ENCODE data around the gene ZNF217.
"Not testable (repeated sequence)": the region's sequence is repeated elsewhere in the genome, so short reads cannot be mapped to it uniquely, and the experiment has no call there.

The ZNF217 gene

DNA sequence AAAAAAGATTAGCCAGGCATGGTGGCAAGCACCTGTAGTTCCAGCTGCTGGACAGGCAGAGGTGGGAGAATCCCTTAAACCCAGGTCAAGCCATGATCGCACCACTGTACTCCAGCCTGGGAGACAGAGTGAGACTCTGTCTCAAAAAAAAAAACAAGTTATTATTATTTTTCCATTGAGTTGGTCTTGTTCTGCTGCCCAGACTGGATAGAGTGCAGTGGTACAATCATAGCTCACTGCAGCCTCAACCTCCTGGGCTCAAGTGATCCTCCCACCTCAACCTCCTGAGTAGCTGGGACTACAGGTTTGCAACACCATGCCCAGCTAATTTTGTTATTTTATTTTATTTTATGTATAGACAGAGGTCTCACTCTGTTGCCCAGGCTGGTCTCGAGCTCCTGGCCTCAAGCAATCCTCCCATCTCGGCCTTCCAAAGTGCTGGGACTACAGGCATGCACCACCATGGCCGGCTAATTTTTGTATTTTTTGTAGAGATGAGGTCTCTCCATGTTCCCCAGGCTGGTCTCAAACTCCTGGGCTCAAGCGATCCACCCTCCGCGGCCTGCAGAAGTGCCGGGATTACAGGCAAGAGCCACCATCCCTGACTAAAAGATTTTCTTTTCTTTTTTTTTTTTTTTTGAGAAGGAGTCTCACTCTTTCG, 31.4 kb downstream of the ZNF217 start:
- not testable (repeated sequence) for DNase-seq

DNA sequence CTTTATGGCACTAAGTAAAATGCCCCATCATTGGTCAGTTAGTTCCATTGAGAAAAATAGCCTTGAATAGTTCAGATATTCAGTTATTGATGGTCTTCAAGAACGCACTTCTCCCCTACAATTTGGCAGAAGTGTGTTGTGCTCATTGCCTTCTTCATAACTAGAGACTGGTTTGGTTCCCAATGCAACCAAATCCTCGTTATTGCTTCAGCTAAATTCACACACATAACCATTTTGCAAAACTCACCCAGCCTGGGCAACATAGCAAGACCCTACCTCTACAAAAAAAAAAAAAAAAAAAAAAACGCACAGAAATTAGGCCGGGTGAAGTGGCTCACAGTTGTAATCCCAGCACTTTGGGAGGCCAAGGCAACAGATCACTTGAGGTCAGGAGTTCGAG, 32.1 kb downstream of the ZNF217 start:
- no peak for DNase-seq

DNA sequence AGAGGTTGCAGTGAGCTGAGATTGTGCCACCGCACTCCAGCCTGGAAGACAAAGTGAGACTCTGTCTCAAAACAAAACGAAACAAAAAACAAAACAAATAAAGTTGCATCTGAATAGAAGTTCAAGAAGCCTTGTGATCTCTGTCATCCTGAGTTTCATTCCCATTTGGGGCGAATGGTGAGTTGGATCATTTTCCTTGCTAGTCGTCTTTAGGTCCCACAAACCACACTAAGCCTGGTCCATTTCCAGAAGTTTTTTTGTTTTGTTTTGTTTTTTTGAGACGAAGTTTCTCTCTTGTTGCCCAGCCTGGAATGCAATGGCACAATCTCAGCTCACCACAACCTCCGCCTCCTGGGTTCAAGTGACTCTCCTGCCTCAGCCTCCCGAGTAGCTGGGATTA, 33.8 kb downstream of the ZNF217 start:
- no peak for DNase-seq

DNA sequence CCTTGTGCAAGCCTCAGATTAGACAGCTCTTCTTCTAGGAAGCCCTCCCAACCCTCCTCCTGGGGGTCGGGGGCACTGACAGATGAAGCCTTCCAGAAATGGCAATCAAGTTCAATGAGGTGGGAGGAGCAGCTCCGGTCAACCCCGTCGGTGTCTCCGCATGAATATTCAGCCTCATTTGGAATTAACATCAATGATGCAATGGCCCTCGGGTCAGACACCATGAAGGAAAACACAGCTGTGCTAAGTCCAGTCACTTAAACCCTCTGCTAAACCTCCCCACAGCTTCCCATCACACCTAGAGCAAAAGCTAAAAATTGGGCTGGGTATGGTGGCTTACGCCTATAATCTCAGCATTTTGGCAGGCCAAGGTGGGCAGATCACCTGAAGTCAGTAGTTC, 36.5 kb downstream of the ZNF217 start:
- no peak for DNase-seq

DNA sequence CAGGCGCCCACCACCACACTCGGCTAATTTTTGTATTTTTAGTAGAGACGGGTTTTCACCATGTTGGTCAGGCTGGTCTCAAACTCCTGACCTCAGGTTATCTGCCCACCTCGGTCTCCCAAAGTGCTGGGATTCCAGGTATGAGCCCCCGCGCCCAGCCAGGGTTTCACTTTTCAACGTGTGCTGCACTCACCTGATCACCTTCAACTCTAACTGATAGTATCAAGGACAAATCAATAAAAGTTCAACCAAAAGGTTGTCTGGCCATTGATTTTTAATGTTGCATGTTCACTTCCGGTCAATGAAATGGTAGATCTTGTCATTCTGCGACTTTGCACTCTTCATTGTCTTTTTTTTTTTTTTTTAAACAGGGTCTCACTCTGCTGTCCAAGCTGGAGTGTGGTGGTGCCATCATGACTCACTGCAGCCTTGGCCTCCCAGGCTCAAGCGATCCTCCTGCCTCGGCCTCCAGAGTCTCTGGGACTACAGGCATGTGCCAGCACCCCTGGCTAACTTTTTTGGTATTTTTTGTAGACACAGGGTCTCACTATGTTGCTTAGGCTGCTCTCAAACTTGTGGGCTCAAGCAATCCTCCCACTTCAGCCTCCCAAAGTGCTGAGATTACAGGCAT, 37.3 kb downstream of the ZNF217 start:
- no peak for DNase-seq

DNA sequence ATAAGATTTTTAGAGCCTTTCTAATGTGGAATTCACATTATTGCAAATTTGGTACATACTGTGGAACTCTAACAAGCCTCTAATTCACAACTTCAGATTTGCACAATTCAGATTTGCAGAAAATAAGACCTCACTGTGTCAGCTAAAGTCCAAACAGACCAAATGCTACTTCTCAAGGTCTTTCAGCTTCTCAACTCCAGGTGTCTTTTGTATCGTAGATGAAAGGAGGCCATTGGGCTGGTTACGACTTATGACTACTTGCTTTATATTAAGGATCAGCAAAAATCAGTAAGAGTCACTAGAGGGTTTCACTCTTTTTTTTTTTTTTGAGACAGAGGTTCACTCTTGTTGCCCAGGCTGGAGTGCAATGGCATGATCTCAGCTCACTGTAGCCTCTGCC, 37.8 kb downstream of the ZNF217 start:
- no peak for DNase-seq

DNA sequence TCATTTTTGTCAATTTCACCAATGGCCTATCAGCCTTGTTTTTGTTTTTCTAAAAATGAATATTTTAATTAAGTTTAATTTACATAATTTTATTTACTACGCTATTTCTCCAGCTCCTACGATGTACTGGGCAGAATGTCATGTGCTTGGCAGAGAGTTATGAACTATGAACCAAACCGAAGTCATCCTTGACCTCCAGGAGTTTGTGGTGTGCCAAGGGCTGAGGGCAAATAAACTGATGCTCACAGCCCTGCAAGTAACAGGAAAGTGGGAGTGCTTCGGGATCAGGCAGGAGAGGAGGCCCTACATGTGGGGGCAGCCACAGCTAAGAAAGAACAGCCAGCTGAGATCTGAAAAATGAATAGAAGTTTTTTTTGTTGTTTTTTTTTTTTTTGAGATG, 38.6 kb downstream of the ZNF217 start:
- DNase-seq, result no peak

DNA sequence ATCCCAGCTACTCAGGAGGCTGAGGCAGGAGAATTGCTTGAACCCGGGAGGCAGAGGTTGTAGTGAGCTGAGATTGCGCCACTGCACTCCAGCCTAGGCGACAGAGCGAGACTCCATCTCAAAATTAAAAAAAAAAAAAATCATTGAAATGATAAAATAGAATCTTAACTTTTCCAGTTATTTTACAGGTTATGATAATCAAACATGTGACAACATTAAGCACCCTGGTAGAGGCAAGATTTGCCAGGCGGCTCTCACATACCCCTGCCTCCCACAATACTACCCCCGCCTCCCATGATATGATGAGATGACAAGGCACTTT, 41.1 kb downstream of the ZNF217 start:
- not testable (repeated sequence) for DNase-seq

DNA sequence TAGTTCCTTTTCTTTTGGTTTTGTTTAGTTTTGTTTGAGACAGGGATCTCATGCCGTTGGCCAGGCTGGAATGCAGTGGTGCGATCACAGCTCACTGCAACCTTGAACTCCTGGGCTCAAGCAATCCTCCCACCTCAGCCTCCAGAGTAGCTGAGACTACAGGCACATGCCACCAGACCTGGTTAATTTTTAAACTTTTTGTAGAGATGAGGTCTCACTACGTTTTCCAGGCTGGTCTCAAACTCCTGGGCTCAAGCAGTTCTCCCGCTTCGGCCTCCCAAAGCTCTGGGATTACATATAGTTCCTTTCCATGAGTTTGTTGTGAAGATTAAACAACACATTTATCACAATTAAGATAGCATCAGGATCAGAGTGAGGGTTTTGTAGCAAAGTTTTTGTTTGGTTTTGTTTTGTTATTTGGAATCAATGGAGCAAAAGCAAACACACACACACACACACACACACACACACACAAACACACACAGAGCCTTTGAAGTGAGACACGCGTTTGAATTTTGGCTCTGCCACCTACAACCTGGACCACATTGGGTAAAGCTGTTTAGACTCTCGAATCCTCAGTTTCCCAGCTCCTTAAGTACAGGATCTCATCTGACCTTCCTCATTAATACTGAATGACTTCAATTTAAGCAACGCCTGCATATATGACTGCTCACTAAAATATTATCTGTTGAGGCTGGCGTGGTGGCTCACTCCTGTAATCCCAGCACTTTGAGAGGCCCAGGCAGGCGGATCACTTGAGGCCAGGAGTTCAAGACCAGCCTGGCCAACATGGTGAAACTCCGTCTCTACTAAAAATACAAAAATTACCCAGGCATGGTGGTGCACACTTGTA, 41.7 kb downstream of the ZNF217 start:
- not testable (repeated sequence) for DNase-seq

DNA sequence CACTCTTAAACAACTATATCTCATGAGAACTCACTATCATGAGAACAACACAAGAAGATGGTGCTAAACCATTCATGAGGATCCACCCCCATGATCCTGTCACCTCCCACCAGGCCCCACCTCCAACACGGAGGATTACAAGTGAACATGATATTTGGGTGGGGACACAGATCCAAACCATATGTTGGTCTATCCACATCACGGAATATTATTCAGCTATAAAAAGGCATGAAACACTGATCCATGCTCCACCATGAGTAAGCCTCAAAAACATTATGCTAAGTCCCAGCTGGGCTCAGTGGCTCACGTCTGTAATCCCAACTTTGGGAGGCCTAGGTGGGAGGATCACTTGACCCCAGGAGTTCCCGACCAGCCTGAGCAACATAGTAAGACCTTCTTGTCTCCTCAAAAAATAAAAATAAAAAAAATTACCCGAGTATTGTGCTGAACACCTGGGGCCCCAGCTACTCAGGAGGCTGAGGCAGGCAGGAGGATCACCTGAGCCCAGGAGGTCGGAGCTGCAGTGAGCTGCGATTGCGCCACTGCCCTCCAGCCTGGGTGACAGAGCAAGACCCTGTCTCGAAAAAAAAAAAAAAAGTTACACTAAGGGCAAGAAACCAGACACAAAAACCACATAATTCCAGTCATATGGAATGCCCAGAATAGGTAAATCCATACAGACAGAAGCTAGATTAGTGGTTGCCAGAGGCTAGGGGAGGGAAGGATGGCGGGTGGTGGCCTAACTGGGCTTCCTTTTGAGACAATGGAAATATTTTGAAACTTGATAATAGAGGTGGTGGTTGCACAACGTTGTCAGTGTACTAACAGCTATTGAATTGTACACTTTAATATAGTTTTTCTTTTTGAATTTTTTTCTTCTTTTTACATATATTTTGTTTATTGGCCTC, 43.1 kb downstream of the ZNF217 start:
- DNase-seq, result no peak

DNA sequence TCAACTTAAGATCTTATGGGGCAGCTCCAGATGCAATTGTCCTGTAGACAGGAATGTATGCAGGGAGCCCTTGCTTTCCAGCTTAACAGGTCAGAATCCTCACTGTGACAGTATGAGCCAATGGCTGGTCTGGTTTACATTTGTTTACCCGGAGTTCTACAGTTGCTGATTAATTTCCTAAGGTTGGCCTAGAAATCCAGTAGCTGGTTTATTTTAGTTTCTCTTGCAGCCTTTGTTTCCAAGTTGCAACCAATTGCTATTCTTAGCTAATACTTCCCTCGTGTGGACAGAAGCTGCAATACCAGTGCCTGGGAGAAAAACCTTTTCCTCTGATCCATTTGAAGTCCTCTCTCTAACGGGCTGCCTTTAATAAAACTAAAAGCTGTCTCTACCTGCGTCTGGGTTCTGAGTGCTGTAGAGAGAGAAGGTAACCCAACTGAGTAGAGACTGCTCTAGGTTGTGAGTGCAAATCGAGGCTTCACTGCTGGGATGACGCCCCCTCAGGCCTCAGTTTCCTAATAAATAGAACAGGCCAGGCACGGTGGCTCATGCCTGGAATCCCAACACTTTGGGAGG, 45.9 kb downstream of the ZNF217 start:
- peak; percentile 18 for DNase-seq

DNA sequence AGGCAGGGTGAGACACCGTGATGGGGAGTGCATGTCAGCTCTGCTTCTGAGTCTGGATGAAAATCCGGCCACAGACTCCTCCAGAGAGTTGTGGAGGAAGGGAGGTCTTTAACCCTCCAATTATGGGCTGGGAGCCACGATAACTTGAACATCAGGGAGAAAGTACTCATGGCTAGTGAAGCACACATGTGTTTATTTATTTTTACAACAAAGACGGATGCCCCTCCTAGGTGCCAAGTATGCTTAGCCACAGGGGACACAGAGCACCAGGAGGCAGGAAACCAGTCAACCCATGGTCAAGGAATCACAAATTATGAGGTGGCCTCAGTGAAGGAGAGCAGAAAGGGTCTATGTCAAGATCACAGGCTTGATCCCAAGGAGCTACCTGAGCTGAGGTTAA, 54.1 kb downstream of the ZNF217 start:
- DNase-seq, result no peak

DNA sequence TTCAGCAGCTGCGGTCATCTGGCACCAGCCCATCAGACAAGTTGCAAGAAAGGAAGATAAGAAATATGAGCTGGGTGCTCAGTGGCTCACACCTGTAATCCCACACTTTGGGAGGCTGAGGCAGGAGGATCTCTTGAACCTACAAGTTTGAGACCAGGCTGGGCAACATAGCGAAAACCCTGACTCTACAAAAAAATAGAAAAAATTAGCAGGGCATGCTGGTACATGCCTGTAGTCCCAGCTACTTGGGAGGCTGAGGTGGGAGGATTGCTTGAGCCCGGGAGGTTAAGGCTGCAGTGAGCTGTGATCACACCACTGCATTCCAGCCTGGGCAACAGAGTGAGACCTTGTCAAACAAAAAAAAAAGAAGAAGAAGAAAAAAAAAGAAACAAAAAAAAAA, 57.3 kb downstream of the ZNF217 start:
- not testable (repeated sequence) for DNase-seq

DNA sequence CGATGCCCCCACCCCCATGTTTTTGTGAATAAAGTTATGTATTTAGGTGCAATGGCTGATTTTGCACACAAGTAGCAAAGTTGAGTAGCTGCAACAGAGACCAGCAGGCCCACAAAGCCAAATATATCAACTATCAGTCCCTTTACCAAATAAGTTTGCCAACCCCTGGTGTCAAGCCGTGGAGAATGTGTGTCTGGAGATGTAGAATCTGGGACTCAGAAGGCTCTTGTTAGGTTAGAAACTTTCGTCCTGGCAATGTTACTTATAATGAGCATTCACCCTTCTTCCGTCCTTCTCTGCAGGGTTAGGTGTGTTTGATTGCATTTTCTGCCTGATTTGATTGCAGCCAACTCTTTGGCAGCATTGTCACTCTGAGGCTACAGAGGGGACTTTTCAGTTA, 57.8 kb downstream of the ZNF217 start:
- no peak for DNase-seq

DNA sequence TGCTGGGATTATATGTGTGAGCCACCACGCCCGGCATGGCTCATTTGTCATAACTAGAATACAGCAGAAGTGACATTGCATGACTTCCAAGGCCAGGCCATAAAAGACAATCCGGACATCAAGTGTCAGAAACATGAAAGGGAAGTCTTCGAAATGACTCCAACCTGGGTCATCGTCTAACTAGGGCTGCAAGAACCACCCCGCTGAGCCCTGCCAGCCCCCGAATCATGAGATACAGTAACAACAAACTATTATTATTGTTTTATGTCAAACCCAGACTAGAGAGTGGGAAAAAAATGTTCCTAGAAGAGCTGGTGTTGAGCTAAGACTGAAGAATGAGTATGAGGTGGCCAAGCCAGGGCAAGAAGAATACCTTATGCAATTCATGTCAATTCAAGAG, 59.6 kb downstream of the ZNF217 start:
- DNase-seq, result no peak

DNA sequence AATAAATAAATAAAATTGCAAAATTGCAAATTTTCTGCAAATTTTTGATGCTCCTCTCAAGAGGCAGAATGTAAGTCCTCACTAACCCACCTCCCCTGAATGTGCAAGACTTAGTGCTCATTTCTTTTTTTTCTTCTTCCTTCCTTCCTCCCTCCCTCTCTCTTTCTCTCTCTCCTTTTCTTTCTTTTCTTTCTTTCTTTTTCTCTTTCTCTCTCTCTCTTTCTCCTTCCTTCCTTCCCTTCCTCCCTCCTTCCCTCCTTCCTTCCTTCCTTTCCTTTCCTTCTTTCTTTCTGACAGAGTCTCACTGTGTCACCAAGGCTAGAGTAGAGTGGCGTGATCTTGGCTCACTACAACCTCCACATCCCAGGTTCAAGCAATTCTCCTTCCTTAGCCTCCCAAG, 60.1 kb downstream of the ZNF217 start:
- no peak for DNase-seq

DNA sequence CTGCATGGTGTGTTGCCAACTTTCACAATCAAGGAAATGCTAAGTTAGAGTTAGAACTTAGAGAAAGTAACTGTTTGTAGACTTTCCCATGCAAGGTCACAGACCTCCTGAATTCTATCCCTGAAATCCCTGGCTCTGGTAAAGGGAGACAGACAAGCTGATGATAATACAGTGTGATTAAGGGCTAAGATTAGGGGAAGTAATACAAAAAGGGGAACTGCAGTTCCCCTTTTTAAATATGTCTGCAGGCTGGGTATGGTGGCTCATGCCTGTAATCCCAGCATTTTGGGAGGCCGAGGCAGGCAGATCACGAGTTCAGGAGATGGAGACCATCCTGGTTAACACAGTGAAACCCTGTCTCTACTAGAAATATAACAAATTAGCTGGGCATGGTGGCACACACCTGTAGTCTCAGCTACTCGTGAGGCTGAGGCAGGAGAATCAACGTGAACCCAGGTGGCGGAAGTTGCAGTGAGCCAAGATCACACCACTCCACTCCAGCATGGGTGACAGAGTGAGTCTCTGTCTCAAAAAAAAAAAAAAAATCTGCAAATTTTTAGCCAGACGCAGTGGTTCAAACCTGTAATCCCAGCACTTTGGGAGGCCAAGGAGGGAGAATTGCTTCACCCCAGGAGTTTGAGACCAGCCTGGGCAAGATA, 60.9 kb downstream of the ZNF217 start:
- DNase-seq, result not testable (repeated sequence)

DNA sequence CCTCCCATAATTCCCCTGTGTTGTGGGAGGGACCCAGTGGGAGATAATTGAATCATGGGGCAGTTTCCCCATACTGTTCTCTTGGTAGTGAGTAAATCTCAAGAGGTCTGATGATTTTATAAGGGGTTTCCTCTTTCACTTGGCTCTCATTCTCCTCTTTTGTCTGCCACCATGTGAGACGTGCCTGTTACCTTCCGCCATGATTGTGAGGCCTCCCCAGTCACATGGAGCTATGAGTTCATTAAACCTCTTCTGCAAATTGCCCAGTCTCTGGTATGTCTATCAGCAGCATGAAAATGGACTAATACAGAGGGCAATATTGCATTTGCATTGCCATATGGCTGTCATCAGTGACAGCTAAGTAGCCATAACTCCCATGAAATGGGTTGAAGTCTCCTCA, 63.2 kb downstream of the ZNF217 start:
- DNase-seq, result no peak

DNA sequence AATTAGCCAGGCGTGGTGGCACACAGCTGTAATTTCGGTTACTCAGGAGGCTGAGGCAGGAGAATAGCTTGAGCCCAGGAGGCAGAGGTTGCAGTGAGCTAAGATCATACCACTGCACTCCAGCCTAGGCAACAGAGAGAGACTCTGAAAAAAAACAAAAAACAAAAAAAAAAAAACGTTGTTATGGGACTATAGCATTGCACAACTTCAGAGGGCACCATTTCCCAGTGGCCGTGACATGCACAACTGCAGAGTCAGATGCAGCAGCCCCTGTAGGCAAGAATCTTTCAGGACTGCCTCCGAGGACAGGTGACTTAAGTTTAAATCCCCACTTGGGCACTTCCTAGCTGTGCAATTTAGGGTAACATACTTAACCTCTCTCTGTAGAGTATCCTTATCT, 64.0 kb downstream of the ZNF217 start:
- no peak for DNase-seq

DNA sequence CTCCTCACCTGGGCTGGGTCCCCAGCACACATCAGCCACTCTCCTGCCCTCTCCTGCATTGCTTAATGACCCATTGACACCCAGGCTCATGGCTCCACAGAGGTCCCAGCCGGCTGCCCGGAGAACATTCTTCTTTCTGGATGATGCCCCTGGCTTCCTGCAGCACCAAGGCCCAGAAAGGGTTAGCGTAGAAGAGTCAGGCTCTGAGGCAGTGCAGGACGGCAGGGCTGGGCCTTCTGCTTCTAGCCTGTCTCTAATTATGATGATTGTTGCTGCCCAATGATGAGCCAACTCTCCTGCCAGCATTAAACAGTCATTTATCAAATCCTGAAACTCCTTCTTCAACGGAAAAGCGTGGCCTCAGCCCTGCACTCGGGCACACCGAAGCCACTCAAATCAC, 66.4 kb downstream of the ZNF217 start:
- DNase-seq, result no peak

DNA sequence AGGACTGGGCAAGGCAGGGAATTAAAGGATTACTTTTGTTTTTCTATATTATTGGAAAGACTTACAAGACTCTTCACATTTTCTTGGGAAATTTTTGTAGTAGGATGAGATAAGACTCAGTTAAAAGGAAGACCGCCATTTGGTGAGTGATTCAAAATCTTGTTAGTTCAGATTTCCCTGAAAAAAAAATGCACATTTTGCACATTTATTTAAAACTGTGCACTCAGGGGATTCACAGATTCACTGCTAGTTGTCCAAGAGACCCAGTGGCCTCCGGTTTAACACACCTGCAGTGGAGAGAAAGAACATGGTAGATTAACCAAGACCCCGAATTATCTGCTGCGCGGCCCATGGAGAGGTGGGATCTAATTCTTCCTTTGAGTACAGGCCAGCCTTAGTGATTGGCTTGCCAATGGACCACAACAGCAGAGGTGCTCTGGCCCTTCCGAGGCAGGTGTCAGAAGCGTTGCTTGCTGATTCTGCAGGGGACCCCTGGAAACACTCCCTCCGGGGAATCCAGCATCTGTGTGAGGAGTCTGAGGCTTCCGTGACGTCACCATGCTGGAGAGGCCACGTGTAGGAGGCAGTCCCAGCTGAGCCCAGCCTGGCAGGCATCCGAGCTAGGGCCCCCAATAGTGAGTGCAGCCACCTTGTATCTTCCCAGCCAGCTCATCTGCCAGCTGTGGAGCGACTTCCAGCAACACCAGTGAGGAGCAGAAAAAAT, 68.9 kb downstream of the ZNF217 start:
- DNase-seq, result no peak

DNA sequence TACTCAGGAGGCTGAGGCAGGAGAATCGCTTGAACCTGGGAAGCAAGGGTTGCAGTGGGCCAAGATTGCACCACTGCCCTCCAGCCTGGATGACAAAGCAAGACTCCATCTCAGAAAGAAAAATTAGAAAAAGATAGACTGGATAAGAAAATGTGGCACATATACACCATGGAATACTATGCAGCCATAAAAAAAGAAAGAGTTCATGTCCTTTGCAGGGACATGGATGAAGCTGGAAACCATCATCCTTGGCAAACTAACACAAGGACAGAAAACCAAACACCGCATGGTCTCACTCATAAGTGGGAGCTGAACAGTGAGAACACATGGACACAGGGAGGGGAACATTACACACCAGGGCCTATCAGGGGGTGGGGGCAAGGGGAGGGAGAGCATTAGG, 70.0 kb downstream of the ZNF217 start:
- DNase-seq, result not testable (repeated sequence)

All from activated T-cell treated with anti-CD3 and anti-CD28 coated beads for 4 hours (primary cell).